Upper lobe of left lung (tissue), 4 donors: ENCODE results near the gene NTSR1.

Source experiments
- CTCF ChIP-seq, 6 experiments: fragments of 450-650 bp in 4 of 6; fragments of 200-600 bp in 2 of 6; sonication (generic) in 2 of 6; IDR thresholded peaks; one replicate each; pipeline ENCODE4 v1.5.1; 2016 to 2019; ENCODE audit warnings: antibody characterized with exemption in 6 of 6
- POLR2AphosphoS5 ChIP-seq, 2 donors: sonication (generic); formaldehyde crosslinking; IDR thresholded peaks; one replicate each; pipeline ENCODE4 v1.5.1; 2017; ENCODE audit warnings: antibody characterized with exemption in 2 of 2

- TF ChIP-seq CTCF (IDR thresholded peaks at IDR 0.05) (no peak), POLR2AphosphoS5 (IDR thresholded peaks at IDR 0.05) (no peak)
Measured at GRCh38 chr20:62772990-62773844, 64.6 kb downstream of the NTSR1 start.
